Glomerular visceral epithelial cell (primary cell): ENCODE measurements around the gene P2RX5.

Experiments used
- DNase-seq: peaks from one replicate; pipeline ENCODE4 v3.0.0-alpha.2; 2016; ENCODE audit errors: extremely low spot score

P2RX5 gene

GRCh38 chr17:3657588-3657869 lies 38.4 kb downstream of the P2RX5 start:
- no peak for DNase-seq

DNA sequence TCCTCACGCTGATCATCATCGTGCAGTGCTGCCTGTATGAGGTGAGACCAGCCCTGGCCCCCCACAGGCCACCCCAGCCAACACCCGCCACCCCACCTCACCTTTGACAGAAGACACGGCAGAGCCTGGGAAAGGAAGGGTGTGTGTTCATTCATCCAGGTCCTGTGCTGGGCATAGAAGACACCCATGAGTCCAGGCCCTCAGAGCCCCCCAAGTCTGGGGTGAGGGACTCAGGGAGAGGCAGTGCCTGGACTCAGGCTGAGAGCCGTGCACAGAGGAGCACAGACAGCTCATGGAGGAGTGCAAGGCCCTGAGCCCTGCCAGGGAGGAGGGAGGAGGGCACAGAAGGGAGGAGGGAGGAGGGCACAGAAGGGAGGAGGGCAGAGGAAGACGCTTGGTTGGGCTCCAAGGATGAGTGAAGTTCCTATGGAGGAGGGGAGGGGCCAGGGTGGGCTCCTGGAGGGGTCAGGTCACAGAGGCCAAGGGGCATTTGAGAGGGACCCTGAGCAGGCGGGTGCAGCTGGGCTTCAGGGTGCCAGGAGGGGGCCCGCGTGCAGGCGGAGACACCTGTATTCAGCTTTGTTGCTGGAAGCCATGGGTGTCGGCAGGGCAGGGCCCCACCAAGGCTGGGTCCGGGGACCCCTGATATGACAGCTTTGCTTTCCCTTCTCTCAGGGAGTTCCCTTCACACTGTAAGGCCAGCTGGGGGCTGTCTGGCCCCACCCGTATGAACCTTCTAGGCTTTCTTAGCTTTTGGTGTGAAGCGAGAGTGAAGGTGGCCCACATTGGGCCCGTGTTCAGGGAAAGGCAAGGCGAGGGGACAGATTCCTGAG lies 39.0 kb downstream of the P2RX5 start:
- DNase-seq: no peak

GRCh38 chr17:3656353-3656752 lies 39.6 kb downstream of the P2RX5 start:
- no peak for DNase-seq

GRCh38 chr17:3655766-3656165 lies 40.2 kb downstream of the P2RX5 start:
- DNase-seq: no peak

DNA sequence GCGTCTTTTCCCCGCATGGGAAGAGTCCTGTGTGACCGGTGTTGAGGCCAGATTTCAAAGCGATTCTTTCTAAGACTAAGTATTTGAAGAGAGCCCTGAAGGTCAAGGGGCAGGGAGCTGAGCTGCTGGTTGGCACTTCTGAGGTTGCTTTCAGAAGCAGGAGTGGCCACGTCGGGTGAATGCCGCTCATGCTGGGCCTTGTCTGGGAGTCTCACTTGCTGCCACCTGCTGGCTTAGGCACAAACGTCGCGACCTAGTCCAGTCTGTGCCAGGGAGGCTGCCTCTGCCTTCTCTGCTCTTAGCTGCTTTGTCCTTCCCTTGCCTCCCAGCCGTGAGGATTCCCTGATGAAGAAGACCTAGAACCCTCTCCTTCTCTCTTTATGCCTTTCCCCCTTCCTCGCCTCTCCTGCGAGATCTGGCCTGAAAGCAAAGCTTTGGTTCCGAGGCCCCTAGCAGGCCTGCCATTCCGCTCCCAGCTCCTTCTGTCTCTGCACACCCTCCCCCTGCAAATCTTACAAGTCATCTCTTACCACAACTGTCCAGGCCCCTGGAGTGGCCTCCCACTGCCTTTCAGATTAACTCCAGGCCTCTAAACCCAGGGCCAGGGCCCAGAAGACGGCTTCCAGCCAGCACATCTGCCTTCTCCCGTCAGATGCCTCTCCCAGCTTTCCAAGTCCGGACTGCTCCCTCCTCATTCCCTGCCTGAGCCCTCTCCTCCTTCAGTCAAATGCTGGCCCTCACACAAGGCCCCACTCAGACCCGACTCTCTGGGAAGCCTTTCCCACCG lies 48.0 kb downstream of the P2RX5 start:
- DNase-seq: peak; percentile 61

DNA sequence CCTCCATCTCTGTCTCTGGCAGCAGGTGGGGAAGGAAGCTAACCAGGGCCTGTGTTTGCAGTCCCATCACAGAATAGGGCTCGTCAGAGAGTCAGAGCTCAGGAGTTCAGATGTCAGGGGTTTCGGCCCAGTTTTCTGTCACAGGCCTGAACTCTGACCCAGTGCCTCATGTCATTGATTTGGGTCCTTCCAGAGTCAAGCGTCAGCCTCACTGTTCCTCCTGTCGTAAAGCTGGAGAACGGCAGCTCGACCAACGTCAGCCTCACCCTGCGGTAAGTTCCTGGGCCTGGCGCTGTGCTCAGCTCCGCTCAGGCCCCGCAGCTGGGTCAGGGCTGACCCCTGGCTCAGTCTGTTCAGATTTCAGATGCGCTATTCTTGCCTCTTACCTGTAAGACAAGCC lies 48.7 kb downstream of the P2RX5 start:
- no peak for DNase-seq

DNA sequence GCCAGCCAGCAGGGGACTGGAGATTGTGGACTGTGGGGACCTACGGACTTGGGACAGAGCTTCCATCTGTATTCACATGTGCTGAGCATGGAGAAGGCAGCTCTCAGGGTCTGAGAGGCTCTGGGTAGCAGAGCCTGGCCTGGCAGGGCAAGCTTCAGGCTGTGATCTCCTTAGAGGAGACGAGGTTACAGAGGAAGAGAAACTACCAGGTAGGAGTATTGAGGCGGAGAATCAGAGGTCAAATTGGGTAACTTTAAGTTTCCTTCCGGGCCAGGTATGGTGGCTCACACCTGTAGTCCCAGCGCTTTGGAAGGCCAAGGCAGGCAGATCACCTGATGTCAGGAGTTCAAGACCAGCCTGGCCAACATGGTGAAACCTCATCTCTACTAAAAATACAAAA lies 50.6 kb downstream of the P2RX5 start:
- DNase-seq: no peak

GRCh38 chr17:3643889-3644349 lies 52.0 kb downstream of the P2RX5 start:
- no peak for DNase-seq

DNA sequence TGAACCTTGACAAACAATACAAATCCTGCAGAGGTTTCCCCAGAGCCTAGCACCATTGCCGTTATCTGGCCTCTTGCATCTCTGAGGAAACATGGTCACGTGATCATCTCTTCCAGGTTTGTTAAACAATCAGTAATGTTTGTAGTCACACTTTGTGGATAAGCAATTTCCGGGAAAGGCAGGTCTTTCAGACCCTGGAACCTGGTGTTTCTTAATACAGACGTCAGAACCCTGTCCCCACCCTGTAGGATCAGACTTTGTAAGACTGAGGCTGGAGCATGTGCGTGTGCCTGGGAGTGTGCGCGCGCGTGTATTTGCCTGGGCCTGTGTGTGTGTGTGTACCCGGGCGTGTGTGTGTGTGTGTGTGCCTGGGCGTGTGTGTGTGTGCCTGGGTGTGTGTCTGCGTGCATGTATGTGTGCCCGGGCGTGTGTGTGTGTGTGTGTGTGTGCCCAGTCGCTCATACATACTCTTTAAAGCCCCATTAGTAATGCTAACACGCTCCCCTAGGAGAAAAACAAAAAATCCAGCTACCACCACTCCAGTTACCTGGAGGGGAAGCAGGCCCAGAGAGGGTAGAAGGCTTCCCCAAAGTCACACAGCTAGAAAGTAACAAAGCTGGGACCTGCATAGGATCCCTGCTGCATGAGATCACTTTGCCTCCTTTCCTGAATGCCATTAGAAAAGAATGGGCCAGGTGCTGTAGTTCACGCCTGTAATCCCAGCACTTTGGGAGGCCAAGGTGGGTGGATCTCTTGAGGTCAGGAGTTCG lies 54.1 kb downstream of the P2RX5 start:
- DNase-seq: no peak

GRCh38 chr17:3641014-3641413 lies 54.9 kb downstream of the P2RX5 start:
- no peak for DNase-seq

DNA sequence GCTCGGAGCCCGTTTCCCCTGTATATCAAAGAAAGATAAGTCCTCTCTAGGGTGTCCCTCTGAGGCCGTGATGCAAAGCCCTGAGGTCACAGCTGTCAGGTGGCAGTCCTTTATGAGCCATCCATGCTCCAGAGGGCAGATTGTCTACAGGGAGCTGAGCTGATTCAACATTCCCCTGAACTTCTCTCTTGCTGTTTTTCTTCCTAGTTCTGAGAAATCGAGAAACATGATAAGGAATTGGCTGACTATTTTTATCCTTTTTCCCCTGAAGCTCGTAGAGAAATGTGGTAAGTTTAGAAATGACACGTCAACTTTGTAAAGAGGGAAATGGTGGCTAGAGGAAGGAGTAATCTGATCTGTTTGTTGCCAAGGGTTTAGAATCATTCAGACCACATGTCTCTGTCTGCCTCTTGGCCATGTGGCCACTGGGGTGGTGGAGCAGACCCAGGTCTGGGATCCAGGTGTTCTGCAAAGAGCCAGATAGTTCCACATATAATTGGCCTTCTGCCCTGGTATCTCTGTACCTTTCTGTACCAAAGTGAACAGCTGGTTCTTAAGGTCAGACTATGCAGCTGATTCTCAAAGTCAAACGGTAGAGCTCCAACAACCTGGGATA lies 55.9 kb downstream of the P2RX5 start:
- DNase-seq: no peak

DNA sequence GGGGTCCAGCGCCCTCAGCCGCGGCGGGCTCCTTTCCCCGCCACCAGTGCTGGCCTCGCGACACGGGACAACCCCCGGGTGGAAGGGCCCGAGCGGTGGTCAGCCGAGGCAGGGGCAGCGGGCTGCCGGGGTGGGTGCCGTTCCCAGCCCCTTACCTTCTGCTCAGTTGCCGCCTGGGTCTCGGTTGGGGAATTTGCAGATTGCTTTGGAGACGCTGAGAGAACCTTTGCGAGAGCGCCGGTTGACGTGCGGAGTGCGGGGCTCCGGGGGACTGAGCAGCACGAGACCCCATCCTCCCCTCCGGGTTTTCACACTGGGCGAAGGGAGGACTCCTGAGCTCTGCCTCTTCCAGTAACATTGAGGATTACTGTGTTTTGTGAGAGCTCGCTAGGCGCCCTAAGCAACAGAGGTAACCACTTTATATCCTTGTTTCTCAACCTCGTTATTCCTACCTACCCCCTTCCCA lies 59.0 kb downstream of the P2RX5 start:
- no peak for DNase-seq

GRCh38 chr17:3636154-3636907 lies 59.6 kb downstream of the P2RX5 start, which contains the start of the genes CTNS and SHPK:
CTNS (plus strand) TSS chr17:3636760; CDS start chr17:3640207, 3,447 bp downstream.
SHPK (minus strand) TSS chr17:3636250; CDS start chr17:3636219, 31 bp downstream.
- DNase-seq: peak; percentile 98

- DNase-seq: peak; percentile 27
These were observed 60.3 kb downstream of the P2RX5 start for GRCh38 chr17:3635474-3636153.

DNA sequence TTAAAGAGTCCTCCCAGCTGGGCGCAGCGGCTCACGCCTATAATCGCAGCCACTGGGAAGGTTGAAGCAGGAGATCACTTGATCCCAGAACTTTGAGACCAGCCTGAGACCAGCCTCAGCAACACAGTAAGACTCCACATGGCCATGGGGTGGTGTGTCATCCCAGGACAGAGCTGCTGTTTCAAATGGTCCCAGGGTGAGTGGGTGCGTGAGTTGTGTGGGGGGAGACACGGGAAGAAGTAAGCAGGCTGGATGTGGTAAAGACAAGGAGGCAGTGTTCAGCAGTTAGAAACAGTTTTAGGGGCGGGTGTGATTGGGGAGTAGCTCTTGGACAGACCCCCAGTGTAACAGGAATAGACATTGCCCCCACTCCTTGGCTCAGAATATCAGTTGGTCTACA lies 63.7 kb downstream of the P2RX5 start:
- DNase-seq: no peak

DNA sequence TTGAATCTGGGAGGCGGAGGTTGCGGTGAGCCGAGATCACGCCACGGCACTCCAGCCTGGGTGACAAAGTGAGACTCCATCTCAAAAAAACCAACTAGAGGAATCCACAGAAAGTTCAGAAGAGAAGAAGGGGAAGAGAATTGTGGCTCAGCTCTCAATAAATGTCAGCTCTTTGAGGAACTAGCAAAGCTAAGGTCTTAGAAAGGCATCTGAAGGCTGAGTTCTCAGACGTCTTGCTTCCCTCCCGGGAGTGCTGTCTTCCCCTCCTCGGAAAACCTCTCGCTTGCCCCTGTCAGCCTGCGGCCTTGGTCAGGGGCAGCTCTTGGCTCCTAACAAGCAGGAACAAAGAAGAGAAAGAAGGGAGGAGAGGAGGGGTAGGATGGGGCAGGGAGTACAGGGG lies 65.2 kb downstream of the P2RX5 start:
- no peak for DNase-seq

GRCh38 chr17:3627769-3628167 lies 68.2 kb downstream of the P2RX5 start:
- DNase-seq: no peak

DNA sequence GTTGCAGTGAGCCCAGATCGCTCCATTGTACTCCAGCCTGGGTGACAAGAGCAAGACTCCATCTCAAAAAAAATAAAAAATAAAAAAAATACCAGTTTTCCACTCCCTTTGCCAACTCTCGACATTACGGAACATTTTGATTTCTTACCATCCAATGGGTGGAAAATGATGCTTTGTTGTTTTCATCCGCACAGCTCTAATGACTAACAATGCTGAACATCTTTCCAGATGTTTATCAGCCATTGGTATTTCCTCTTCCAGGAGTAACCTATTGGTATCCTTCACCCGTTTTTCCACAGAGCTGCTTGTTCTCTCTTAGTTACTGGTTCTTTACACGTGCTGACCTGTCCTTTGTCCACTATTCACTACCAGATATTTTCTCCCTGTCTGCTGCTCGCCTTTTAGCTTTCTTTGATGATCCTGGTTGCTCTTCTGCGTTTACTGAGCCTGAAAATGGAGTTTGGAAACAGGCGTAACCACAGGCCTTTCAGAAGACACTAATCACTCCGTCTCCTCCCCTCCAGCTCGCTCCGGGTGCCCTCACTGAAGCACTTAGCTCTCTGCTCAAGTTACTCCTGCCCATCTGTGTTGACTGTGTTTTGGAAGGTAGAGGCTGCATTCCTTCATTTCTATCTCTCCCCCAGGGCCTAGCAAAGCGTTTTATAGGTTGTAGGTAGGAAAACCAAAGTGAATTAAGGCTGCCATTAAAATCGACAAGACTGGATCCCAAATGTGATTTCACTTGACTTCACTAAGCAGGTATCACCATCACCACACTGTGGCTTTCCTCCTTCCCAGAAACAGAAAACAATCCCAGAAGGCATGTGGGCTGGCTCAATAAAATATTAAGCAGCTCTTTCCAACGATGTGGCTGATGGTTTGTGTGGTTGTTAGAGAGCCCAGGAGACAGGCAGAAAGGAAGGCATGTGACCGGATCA lies 68.9 kb downstream of the P2RX5 start:
- no peak for DNase-seq
